HG03571 (cell line): ENCODE results near the gene PRPF40B.
"Not testable (repeated sequence)": the region's sequence is repeated elsewhere in the genome, so short reads cannot be mapped to it uniquely, and the experiment has no call there.

Experiments
- ATAC-seq: cut with Tn5 transposase; IDR thresholded peaks from one replicate; pipeline ENCODE4 v1.9.1; 2021; ENCODE audit not compliant: unreplicated experiment

The PRPF40B gene

DNA sequence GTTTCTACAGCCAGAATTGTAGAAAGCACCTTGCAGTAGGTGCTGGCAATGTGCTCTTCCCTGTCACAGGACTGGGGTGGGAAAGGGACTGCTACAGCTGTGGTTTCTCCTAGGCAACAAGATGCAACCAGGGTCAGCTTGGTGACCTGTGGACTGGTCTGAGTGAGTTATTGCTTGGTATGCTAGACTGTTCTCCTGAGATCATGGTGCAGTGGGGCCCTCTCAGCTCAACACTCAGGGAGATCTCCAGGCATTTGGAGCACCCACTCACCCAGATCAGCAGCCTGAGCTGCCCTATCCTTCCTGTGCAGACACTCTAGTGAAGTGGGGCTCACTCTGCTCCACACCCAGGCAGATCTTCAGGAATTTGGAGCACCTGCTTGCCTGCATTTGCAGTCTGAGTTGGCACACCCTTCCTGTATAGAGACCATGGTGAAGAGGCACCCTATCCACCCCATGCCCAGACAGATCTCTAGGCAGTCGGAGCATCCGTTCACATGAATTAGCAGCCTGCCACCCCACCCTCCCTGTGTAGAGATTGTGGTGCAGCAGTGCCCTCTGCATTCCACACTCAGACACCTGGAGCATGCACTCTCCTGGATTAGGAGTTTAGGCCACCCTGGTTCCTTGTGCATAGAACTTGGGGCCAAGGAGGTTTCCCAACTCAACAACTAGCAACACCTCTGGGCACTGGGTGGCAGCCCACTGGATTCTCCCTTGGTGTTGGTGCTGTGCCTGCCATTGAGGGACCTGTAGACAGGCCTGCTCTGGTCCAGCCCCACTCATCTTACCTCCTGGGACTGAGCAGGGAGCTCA is 14.1 kb upstream of the PRPF40B start:
- no peak for ATAC-seq

- no peak for ATAC-seq
Observed at GRCh38 chr12:49609875-49610154, 13.5 kb upstream of the PRPF40B start.

DNA sequence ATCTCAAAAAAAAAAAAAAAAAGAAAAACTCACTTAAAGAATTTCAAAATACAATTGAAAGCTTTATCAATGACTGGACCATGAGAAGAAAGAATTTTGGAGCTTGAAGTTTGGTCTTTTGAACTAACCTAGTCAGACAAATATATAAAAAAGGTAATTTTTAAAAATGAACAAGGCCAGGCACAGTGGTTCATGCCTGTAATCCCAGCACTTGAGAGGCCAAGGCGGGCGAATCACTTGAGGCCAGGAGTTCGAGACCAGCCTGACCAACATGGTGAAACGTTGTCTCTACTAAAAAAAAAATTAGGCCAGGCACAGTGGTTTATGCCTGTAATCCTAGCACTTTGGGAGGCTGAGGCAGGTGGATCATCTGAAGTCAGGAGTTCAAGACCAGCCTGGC is 12.6 kb upstream of the PRPF40B start:
- not testable (repeated sequence) for ATAC-seq

DNA sequence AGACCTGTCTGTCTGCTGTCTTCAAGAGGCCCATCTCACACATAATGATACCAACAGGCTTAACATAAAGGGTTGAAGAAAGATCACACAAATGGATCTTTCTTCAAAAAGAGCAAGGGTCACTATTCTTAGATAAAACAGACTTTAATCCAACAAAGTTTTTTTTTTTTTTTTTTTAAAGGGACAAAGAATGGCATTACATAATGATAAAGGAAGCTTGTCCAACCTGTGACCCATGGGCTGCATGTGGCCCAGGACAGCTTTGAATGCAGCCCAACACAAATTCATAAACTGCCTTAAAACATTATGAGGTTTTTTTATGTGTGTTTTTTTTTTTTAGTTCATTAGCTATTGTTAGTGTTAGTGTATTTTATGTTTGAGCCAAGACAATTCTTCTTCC is 11.2 kb upstream of the PRPF40B start:
- ATAC-seq = no peak

DNA sequence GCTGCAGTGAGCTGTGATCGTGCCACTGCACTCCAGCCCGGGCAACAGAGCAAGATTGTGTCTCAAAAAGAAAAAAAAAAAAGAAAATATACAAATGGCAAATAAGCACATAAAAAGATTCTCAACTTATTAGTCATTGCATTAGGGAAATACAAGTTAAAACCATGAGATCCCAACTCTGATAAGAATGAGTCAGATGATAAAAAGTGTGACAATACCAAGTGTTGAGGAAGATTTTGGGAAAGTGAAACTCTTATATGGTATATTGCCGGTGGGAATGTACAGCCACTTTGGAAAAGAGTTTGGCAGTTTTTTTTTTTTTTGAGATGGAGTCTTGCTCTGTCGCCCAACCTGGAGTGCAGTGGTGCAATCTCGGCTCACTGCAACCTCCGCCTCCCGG is 7.6 kb upstream of the PRPF40B start:
- ATAC-seq = no peak

GRCh38 chr12:49616533-49617219 is 6.7 kb upstream of the PRPF40B start:
- no peak for ATAC-seq

DNA sequence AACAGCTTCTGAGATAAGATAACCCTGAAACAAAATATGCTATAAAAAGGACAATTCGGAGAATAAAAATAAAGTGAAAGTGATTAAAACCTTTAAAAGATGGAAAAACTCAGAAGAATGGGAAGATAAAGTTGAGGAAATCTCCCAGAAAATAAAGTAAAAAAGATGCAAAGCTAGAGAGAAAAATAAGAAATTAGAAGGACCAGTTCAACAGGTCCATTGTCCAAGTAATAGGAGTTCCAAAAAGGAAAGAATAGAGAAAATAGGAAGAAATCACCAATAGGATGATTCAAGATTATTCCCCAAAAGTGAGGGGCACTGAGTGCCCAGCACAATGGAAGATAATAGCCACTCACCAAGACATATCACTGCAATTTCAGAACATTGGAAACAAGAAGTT is 4.8 kb upstream of the PRPF40B start:
- ATAC-seq = no peak

GRCh38 chr12:49619286-49619685 is 4.1 kb upstream of the PRPF40B start:
- ATAC-seq = no peak

DNA sequence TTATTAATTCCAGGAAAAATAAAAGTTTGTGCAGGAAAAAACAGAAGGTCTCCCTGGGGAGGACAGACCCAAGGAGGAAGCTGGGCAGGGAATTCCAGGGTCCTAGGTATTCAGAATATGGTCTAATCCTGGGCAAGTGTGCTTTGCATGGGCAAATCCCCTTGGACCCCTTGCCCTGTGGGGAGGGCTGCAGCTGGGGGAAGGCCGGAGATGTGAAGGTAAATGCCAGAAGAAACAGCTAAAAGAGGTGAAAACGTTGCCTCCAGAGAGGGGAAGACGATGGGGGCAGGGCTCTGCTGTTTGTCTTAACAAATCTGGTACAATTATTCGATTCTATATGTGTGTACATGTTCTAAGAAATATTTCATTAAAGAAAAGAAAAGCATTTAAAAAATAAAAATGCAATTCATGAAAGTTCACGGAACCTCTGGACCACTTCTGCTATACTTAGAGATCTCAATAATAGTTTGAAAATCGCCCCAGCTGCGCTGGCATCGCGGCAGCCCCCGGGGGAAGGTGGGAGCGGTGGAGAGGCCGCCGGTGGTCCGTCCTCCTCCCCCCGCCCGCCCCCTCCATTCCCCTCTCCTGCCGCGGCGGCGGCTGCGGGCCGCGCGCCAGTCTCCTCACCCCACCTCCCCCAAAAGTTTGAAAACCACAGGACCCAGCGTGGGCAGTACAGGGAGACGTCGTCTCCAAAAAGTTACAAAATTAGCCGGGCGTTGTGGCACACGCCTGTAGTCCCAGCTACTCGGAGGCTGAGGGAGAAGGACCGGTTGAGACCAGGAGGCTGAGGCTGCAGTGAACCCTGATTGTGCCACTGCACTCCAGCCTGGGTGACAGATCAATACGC is 1.5 kb upstream of the PRPF40B start:
- no peak for ATAC-seq

DNA sequence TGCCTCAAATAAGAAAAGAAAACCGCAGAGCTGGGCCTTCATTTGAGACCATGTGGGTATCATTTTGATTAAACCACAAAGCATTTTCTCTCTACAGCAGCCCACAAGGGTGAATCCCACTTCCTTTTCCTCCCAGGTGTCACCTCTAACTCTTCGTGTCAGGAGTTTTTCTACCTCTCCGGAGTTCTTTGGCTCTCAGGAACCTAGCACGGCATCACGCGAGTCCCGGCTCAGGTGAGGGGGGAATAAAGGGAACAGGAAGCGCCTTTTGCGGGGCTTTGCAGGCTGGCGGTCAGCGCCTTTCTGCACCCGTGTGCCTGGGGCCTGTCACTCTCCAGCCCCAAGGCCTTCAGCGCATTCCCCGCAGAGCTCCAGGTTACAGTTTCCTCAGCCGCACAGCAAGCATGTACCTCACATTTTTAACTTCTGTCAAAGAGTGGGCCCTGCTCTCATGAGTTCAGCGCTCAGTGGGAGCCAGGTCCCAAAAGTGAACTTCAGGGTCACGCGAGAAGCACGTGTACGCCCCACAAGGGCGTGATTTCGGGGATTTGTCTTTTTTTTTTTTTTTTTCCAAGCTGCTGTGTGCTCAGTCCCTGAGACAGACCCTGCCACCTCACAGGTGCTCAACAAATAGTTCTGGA is 740 bp upstream of the PRPF40B start:
- ATAC-seq = peak; percentile 34

DNA sequence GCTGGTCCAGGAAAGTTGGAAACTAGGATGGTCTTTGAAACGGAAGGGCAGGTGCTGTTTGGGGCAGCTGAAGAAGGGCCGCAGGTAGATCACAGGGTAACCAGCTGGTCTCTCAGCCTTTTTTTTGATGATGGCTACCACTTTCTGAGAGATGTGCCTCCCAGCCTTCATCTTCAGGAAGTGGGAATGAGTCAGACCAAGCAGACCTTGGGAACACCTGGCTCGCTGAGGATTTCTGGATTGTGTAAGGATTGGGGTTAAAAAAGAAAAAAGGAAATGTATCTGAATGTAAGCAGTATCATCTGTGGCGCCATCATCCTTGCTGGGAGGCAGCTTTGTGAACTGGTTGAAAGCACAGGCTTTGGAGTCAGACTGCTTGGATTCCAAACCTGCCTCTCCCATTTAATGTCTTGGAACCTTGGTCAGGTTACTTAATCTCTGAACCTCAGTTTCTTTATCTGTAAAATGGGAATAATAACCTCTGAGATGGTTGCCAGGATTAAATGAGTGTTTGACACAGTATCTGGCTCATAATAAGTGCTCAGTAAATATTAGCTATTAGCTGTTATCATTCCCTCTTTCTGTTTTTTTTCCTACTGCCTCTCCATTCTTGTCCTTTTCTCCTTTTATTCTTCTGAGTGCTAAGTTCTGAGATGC is 1.7 kb downstream of the PRPF40B start:
- ATAC-seq = no peak

DNA sequence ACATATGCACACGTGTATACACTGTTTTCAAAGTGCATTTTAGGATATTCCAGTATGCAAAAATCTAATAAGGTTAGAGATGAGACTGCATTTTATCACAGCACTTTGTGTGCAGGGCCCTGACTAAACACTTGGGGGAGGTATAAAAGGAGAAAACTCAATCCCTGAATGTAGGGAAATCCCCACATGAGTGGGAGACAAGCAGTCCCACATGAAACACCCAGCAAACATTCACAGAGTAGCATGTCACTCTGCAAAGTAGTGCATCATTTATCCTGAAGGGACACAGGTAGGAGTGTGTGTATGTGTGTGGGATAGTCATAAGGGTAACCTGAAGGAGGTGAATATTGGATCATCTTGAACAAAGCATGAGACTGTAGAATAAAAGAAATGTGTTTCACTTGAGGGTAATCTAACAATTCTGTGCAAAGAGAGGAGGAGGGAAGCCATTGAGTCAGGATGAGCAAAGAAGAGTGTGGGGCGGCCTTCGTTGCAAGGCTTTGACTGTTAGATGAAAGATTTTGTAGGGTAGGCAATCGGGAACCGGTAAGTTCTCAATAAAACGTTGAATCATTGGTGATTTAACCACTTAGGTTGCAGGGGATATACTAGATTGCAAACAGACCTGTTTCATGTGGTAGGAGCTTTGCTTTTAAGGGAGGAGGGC is 2.9 kb downstream of the PRPF40B start:
- no peak for ATAC-seq

- ATAC-seq = no peak
Observed at GRCh38 chr12:49626836-49627235, 3.5 kb downstream of the PRPF40B start.

DNA sequence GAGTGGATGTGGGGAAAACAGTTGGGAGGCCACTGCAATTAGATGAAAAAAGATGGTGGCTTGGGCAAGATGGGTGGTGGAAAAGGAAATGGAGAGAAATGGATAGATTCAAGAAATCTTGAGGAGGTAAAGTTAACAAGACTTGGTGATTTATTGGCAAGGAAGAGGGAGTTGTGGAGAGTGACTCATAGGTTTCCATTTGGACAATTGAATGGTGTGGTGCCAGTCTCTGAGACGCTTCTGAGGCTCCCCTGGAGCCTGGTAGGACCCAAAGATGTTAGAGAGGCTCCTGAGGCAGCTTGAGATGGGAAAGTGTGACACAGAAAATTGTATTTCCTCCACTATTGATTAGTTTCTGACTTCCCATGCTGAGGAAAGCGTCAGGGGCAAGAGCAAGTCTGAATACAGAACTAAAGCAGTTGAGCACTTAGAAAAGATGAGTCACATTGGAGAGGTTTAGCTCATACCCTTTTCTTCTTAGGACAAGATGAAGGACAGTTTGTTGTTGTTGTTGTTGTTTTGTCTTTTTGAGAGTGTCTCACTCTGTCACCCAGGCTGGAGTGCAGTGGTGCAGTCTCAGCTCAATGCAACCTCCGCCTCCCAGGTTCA is 4.5 kb downstream of the PRPF40B start:
- ATAC-seq = no peak

- no peak for ATAC-seq
Observed at GRCh38 chr12:49631336-49631907, 8.1 kb downstream of the PRPF40B start.

DNA sequence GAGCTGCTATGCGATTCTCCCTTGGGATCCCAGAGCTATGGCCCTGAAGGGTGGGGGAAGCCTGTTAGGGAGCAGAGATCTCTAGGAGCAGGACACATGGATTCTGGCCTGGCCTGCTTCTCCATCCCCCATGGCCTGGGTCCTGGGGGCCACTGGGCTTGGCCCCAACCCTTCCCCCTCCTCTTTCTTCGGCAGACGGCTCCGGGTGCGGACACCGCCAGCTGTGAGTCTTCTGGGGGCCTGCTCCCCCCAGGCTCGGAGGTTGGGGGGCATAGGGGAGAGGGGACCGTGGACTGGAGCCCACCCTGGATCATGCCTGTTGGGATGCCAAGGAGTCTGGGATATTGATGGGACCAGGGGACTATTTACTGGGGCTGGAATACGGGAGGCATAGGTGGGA is 9.0 kb downstream of the PRPF40B start:
- ATAC-seq = no peak

DNA sequence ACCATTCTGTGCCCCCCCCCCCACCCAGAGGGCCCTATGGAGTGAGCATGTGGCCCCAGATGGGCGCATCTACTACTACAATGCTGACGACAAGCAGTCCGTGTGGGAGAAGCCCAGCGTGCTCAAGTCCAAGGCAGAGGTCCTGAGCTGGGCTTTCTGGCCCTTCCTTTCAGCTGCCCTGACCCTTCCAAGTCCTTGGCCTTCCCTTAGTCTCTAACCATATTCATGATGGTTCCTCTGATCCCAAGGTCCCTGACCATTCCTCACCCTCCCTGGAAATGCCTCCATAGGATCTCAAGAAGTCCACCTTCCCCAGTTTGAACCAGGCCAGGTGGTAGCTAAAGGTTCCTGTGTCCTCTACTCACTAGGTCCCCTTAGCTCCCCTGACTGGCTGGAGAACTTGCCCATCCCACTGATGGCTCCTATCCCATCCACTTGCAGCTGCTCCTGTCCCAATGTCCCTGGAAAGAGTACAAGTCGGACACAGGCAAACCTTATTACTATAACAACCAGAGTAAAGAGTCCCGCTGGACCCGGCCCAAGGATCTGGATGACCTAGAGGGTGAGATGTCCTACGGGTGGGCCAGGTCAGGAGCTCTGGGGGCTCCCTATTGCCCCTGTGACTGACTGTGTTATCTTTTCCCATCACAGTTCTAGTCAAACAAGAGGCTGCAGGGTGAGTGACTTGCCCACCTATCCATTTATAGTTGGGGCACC is 9.8 kb downstream of the PRPF40B start:
- no peak for ATAC-seq

GRCh38 chr12:49633703-49634345 is 10.5 kb downstream of the PRPF40B start:
- ATAC-seq = no peak
